GM18951 (cell line): ENCODE data around the gene SNRPA1.

Experiments used
- POLR2A ChIP-seq: IDR thresholded peaks from 4 replicates; pipeline ENCODE4 v1.6.1; 2011; ENCODE audit warnings: mild to moderate bottlenecking; ENCODE audit not compliant: insufficient read length, insufficient read depth; ENCODE audit errors: extremely low read depth
- in situ Hi-C: fragments of 300-500 bp; cut with MboI; formaldehyde crosslinking; loops from one replicate; pipeline ENCODE4 v1.12.0; 2022; ENCODE audit warnings: low sequenced_read_pairs, mixed read lengths, inconsistent platforms; ENCODE audit not compliant: unreplicated experiment

Gene SNRPA1

DNA sequence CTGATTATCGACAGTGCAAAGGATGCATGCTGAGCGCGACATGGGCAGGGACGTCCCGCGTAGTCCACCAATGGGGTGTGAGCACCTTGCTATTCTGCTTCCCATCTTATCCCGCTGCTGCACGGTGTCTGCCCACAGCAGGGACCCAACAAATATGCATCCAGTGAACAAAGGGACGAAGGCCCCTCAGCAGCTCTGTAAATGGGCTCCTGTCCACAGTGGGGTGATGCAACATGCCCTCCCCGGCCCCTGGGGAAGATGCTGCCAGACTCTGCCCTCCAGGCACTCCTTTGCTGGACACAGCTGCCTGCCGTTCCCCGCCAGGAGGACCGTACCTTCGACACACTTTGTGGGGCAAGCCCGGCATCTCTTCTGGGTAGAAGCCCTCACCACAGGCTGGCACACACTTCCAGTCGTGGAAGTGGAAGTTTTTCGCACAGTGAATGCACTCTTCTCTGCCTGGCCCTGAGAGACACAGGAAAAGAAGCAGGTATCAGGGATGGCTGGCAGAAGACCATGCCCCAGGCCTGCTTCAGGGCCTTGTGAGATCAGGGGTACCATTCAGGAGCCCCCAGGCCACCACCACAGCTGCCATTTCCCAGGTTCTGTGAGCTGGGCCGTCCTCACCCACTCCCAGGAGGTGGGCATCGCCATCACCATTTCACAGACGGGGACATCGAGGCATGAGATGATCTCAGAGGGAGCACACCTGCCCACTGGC is 18.2 kb upstream of the SNRPA1 start:
- in situ Hi-C loops, result no loop called here
- no peak for TF ChIP-seq POLR2A

DNA sequence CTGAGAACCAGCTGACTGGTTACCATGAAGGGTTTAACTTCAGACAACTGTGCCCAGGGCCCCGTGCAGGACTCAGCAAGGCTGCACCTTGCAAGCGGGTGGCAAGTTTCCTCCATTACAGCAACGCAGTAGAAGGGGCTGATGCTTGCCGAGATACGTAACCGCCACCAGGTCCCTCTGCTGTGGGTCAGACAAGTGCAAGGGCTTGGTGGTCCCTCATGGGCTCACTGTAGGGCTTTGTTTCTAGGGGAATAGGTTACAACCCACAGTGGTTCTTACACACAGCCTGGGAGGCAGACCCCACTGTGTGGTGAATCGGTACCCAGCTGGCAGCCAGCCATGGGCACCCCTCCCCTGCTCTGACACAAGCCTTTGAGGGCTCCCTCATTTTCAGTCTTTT is 15.5 kb upstream of the SNRPA1 start:
- TF ChIP-seq POLR2A, result no peak
- in situ Hi-C loops, result no loop called here

DNA sequence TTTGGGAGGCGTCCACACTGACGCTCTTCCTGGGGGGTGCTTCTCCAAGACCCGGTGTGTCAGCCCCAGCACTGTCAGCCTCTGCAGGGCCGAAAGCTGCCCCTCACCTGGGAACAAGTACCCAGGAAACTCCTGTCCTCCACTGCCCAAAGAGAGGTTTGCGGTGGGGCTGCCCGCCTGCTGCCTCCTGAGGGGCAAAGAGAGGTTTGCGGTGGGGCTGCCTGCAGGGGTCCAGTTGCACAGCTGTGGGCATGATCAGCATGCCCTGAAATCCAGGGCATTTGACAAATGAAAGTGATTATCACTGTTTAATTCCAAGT is 15.1 kb upstream of the SNRPA1 start:
- TF ChIP-seq POLR2A, result no peak
- in situ Hi-C loops, result no loop called here

DNA sequence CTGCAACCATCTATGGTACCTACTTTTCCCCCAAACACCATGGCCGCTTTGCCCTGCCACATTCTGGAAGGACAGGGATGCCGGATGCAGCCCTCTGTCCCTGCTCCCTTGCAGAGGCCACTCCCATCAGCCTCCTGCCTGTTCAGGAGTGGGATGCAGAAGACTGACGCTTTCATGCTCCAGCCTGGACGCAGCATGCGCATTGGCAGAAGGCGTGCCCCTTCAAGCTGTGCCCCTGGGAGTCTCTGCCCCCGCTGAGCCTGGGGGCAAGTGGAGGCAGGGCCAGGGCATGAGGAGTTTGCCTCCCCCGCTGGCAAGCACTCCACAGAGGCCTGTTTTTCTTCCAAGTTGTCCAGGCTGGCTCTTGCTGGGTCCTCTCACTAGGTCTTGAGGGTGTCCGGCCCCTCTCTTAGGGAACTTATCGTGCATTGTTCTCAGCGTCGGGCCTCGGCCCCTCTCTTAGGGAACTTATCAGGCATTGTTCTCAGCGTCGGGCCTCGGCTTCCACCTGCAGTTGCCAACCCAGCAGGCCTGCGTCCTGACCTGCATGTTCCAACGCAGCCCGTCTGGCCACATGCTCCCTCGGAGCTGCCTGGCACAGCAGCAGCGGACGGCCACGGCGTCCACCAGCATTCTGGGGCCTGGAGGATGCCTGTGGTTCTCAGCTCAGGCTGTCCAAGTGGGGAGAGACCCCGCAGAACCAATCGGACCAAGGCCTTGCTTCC is 14.6 kb upstream of the SNRPA1 start:
- no peak for TF ChIP-seq POLR2A
- in situ Hi-C loops, result no loop called here

DNA sequence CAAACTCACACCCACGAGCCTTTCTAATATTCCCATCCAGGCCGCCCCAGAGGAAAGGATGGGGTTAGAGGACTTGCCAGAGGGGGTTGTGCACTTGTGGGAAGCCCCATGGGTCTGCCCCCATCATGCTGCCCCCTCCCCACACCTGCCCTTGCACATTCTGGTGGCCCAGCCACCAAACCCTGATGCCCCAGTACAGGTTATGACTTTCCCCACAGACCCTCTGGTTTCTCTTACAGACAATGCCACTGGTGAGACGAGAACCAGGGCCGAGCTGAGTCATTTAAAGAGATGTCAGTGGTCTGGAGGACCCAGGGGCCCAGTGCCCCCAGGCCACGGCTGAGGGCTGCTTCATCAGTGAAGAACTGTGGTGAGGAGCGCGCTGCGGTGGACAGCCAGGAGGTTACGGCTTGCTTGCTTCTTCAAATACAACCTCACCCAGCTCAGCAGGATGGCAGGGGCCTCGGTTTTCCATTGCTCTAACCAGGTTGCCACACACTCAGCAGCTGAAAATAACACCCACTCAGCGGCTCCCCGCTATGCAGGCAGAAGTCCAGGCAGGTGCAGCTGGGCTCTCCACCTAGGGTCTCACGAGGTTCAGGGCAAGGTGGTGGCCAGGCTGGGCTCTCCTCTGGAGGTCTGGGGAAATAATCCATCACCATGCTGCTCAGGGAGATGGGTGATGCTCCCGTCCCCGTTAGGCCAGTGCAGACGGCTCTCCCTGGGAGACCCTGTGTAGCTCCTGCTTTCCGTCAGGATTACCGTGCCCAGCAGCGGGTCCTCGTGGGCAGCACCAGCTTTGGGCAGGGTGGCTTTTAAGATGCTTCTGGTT is 13.8 kb upstream of the SNRPA1 start:
- in situ Hi-C loops, result no loop called here
- TF ChIP-seq POLR2A, result no peak

DNA sequence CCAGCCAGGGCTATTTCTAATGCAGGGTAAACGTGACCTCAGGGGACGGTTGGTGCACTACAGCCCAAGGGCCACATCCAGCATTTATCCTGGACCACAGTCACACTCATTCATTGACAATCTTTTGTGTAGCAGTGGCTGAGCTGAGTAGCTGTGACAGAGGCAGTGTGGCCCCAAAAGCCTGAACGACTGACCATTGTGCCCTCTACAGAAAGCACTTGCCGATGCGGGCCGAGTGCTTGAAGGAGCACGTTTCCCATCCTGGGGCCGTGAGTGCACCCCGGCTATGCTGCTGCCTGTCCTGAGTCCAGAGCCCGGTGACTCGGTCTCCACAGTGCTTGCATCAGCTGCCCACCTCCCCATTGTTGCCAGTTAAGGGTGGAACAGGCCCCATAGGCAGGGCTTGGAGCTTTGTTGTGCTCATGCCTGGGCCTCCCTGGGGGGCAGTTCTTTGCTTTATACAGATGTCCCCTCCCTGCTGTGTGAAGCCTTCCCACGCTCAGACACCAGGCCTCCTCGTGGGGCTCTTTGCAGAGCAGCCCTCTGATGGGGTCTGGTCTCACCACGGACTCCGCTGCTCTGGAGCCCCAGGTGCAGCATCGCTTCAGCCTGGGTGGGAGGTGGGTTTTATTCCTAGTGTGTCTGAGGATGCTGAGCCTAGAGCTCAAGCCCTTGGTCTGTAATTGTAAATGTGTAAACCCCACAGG is 13.0 kb upstream of the SNRPA1 start:
- in situ Hi-C loops, result no loop called here
- TF ChIP-seq POLR2A, result no peak

DNA sequence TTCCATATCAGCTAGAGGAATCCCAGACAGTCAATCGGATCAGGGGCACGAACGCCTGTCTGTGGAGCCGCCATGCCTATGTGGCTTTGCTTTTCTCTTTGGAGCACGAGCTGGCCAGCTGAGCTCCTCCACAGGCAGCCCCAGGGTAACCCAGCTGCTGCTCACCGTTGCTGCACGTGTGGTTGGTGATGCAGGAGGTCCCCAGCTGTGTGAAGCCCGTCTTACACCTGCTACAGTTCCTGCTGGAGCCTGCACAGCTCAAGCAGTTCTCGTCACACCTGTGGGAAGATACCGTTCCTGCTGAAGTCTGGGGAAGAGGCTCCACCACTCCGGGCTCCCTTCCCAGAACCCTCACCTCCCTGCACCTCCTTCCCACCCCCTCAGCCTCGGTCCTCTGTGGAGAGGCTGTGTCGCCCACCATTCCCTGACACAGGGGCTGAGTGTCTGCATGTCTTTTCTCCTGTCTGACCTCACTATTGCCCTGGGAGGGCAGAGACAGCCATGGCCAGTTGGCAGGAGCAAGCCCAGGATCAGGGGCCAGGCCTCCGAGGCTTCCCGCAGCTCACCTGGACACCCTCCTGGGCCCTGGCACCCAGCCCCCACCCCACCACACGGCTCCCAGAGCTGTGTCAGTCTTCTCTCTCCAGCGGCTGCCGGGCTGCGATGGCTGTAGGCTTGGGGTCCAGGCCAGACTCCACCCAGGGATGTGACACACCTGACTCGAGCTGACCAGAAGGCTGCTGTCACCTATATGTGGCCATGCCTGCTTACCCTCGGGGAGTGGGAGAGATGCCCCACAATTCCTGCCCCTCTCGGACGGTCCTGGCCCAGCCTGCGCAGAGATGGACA is 12.2 kb upstream of the SNRPA1 start:
- in situ Hi-C loops, result no loop called here
- TF ChIP-seq POLR2A, result no peak

DNA sequence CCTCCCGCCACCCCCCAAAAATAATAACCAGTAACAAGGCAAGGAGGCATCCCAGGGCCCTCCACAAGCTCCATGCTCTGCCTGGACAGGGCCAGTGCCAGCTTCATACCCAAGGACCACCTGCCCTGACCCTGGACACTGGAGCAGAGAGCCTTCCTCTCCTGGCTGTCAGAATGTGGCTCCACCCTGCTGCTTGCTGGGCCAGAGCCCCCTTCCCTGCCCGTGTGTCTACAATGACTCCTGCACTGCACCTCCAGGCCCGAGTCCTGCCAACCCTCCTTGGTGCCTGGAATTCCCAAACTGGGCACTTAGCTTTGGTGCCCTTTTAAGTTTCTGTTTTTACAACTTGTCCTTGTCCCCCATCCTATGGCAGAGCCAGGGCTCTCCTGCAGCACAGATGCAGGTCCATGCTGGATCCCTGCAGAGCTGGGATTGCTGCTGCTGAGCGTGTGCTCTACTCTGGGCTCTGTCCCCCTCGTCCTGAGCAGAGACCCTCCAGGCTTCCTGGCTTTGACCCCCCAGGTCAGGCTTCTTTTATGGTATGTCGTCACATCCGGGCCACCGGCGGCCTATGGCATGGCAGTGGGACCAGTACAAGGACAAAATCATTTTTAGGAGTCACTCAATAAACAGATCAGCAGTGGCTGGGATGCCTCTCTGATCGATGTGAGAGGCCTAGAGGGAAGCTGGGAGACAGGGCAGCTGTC is 11.4 kb upstream of the SNRPA1 start:
- in situ Hi-C loops, result no loop called here
- TF ChIP-seq POLR2A, result no peak

DNA sequence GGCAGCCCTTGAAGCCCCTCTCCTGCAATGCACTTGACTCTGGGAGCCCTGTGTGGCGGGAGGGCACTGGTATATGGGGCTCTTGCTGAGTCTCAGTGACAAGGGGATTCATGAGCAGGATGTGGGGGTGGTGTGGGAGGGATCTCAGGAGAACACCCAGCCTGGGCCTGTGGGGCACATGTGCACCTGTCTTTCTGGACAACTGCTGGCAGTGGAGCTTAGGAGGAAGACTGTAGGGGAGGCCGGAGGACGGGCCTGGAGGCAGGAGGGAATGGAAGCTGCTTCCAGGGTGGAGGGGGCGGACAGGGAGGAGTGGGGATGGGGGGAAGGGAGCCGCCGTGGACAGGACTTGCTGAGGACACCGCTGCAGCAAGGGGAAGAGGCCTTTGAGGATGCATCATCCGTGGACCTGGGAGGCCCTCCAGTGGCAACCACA is 10.8 kb upstream of the SNRPA1 start:
- TF ChIP-seq POLR2A, result no peak
- in situ Hi-C loops, result no loop called here

DNA sequence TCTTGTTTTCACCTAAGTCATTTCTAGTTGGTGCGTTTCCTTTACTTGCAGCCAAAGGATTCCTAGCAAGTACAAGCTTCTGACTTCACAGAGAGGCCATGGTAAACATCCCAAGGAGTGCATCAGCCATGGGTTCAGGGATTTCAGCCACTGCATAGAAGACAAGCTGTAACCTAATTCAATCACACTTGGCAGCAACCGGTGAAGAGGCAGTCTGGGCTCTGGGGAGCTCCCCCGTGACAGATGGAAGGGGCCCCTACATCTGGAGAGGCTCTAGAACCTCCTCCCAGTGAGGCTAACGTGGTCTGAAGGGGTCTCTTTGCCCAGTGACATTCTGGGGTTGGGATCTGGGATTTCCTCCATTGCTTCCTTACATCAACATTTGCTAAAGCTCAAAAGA is 8.4 kb upstream of the SNRPA1 start:
- in situ Hi-C loops, result no loop called here
- no peak for TF ChIP-seq POLR2A

DNA sequence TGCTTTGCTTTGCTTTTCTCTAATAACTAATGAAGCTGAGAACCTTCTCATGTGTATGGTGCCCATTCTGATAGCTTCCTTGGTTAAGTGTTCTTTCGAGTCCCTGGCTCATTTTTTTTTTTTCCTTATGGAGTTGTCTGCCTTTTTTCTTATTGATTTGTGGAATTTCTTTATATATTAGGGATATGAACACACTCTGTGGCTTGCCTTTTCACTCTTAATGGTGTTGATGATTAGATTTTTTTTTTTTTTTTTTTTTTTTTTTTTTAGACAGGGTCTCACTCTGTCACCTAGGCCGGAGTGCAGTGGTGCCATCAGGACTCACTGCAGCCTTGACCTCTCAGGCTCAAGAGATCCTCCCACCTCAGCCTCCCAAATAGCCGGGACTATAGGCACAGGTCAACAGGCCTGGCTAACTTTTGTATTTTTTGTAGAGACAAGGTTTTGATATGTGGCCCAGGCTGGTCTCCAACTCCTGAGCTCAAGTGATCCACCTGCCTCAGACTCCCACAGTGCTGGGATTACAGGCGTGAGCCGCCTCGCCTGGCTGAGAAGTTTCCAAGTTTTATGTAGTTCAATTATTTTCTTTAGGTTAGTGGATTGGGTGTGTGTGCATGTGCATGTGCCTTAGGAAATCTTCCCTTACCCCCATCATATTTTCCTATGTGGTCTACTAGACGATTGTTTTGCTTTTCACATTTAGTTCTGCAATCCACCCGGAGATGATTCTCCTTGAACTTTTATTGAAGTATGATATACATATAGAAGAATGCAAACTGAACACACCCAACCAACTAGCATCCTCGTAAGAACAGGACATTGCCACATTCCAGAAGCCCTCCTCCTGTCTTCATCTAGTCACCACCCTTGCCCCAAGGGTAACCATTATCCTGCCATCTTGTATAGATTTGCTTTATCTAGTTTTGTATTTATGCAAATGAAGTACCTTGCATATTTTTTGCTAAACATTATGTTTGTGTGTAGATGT is 1.7 kb upstream of the SNRPA1 start:
- TF ChIP-seq POLR2A, result no peak
- in situ Hi-C loops, result no loop called here
